Measurements from ENCODE around the gene RASA3. TPM values are rescaled to one million over a fixed set of nuclear protein-coding genes. Genes with fewer than 3 reads are reported as not detected.

RASA3 gene
- total and polyA plus RNA-seq, 2 of the 4 experiments (the other 2 are of a cell fraction), result 21.0 to 31.4 TPM

DNA sequence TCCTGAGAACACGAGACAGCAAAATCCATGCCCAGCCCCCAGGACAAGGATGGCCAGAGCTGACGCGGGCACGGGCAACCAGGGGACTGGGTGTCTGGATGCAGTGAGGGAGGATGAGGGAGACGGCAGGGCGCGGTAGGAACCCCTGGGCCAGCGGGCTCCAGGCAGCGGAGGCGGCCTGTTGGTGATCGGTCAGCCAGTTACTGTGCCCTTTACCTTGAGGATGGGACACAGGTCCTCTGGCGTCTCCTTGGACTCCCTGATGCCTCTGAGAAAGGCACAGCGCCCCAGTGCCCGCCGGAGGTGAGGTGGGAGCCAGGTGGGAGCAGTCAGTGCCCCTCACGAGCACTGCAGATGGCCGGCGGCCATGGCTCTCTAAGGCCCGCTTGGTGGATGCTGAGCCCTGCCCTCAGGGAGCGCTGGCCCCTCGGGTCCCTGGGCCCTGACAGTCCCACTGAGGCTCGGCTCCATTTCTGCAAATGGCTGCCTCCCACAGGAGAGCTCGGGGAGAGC is 189.8 kb downstream of the RASA3 start:
- Histone ChIP-seq H2AK5ac (ENCODE audit: low read depth, low read length) (peak overlapping the region; percentile 4; the same call in 1 of the 2 replicates), H2AK9ac (replicated peaks; ENCODE audit: low read depth, low read length, poor library complexity) (no peak overlapping the region), H2BK5ac (ENCODE audit: low read depth, low read length, poor library complexity, severe bottlenecking) (no peak overlapping the region), H2BK120ac (ENCODE audit: low read depth, low read length) (no peak overlapping the region), H3K56ac (ENCODE audit: extremely low read depth, insufficient read depth, low read length) (no peak overlapping the region), H3K4me2 (ENCODE audit: low read depth, low read length) (no peak overlapping the region), H4K91ac (ENCODE audit: insufficient read depth, low read depth, low read length) (no peak overlapping the region), H4K20me1 (ENCODE audit: insufficient read depth, low read length) (peaks cover 4% of the 10 kb centered on the region; the same call in 1 of the 2 replicates), H3K9me1 (ENCODE audit: insufficient read depth, low read length) (no peaks in the 10 kb centered on the region; the same call in 1 of the 2 replicates), H4K8ac (ENCODE audit: low read depth in 2 of 2, low read length in 2 of 2) (no peak overlapping the region), H3K14ac (replicated peaks; ENCODE audit: low read depth, low read length) (no peak overlapping the region), H3K27me3 (ENCODE audit: control insufficient read depth, insufficient read depth, low read length) (no peaks in the 10 kb centered on the region), H3K4me1 (ENCODE audit: control insufficient read depth, insufficient read depth, low read length) (peaks cover 7% of the 10 kb centered on the region; the same call in 1 of the 2 replicates), H4K5ac (ENCODE audit: low read depth, low read length) (no peak overlapping the region), H3K18ac (ENCODE audit: low read depth, low read length) (no peak overlapping the region), H3K36me3 (ENCODE audit: control insufficient read depth, insufficient read depth, low read length) (no peaks in the 10 kb centered on the region; the same call in 1 of the 2 replicates), H2BK20ac (ENCODE audit: low read depth, low read length) (no peak overlapping the region), H2BK15ac (ENCODE audit: low read depth, low read length) (no peak overlapping the region), H3K4ac (ENCODE audit: low read depth, low read length) (no peak overlapping the region), H3K79me1 (ENCODE audit: low read depth in 1 of 2, low read length in 2 of 2) (peaks cover 0 to 19% of the 10 kb centered on the region in 2 experiments; a peak in 2 of 4 replicates), H3K9ac (ENCODE audit: low read depth, low read length) (no peak overlapping the region), H3K4me3 (ENCODE audit: insufficient read depth, low read depth, low read length) (no peak overlapping the region), H3K27ac (ENCODE audit: insufficient read depth, low read length) (no peak overlapping the region), H3K9me3 (ENCODE audit: control insufficient read depth, insufficient read depth, low read length) (no peaks in the 10 kb centered on the region), H3K23ac (ENCODE audit: low read depth, low read length) (no peak overlapping the region), H2AFZ (replicated peaks; ENCODE audit: low read length, poor library complexity) (peak overlapping the region; percentile 58)
- CTCF ChIA-PET, result no interaction called here
- TF ChIP-seq, protein P1, sequence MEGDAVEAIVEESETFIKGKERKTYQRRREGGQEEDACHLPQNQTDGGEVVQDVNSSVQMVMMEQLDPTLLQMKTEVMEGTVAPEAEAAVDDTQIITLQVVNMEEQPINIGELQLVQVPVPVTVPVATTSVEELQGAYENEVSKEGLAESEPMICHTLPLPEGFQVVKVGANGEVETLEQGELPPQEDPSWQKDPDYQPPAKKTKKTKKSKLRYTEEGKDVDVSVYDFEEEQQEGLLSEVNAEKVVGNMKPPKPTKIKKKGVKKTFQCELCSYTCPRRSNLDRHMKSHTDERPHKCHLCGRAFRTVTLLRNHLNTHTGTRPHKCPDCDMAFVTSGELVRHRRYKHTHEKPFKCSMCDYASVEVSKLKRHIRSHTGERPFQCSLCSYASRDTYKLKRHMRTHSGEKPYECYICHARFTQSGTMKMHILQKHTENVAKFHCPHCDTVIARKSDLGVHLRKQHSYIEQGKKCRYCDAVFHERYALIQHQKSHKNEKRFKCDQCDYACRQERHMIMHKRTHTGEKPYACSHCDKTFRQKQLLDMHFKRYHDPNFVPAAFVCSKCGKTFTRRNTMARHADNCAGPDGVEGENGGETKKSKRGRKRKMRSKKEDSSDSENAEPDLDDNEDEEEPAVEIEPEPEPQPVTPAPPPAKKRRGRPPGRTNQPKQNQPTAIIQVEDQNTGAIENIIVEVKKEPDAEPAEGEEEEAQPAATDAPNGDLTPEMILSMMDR (conservative IDR thresholded peaks at IDR 0.05; ENCODE audit: low read depth, low read length), result no peak
- TF ChIP-seq MAZ (IDR thresholded peaks at IDR 0.05; ENCODE audit: borderline replicate concordance, low read depth, low read length), result no peak
- TF ChIP-seq NFE2L2 (IDR thresholded peaks at IDR 0.05; ENCODE audit: low read depth, low read length), result no peak
- TF ChIP-seq MAFK (IDR thresholded peaks at IDR 0.05; ENCODE audit: low read depth, low read length), result no peak
- TF ChIP-seq, protein P2, sequence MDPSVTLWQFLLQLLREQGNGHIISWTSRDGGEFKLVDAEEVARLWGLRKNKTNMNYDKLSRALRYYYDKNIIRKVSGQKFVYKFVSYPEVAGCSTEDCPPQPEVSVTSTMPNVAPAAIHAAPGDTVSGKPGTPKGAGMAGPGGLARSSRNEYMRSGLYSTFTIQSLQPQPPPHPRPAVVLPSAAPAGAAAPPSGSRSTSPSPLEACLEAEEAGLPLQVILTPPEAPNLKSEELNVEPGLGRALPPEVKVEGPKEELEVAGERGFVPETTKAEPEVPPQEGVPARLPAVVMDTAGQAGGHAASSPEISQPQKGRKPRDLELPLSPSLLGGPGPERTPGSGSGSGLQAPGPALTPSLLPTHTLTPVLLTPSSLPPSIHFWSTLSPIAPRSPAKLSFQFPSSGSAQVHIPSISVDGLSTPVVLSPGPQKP (IDR thresholded peaks at IDR 0.05; ENCODE audit: borderline replicate concordance, low read depth, low read length), result no peak
- TF ChIP-seq, protein P3, sequence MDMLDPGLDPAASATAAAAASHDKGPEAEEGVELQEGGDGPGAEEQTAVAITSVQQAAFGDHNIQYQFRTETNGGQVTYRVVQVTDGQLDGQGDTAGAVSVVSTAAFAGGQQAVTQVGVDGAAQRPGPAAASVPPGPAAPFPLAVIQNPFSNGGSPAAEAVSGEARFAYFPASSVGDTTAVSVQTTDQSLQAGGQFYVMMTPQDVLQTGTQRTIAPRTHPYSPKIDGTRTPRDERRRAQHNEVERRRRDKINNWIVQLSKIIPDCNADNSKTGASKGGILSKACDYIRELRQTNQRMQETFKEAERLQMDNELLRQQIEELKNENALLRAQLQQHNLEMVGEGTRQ (IDR thresholded peaks at IDR 0.05; ENCODE audit: low read depth, low read length), result no peak
- TF ChIP-seq RAD21 (IDR thresholded peaks at IDR 0.05; ENCODE audit: low read length), result no peak
- TF ChIP-seq RFX5 (IDR thresholded peaks at IDR 0.05; ENCODE audit: low read depth, low read length), result no peak
- TF ChIP-seq SMC3 (IDR thresholded peaks at IDR 0.05; ENCODE audit: low read depth, low read length), result no peak
- no peak for TF ChIP-seq MXI1 (IDR thresholded peaks at IDR 0.05; ENCODE audit: borderline replicate concordance, low read depth, low read length)
- TF ChIP-seq RCOR1 (IDR thresholded peaks at IDR 0.05; ENCODE audit: insufficient replicate concordance, low read length), result no peak
- no peak for TF ChIP-seq FOS (IDR thresholded peaks at IDR 0.05; ENCODE audit: low read depth, low read length)
- no peak for TF ChIP-seq CEBPB (IDR thresholded peaks at IDR 0.05; ENCODE audit: low read depth, low read length)
- no peak for TF ChIP-seq BHLHE40 (IDR thresholded peaks at IDR 0.05; ENCODE audit: low read depth, low read length)
- TF ChIP-seq POLR2A (IDR thresholded peaks at IDR 0.05; ENCODE audit: low read depth, low read length), result no peak
- no peak for TF ChIP-seq CHD1 (IDR thresholded peaks at IDR 0.05; ENCODE audit: low read depth, low read length)
- intact Hi-C loops (cut with micrococcal nuclease), result no loop called here
- in situ Hi-C loops (cut with MboI; ENCODE audit: low sequenced_read_pairs), result no loop called here
- POLR2A ChIA-PET (ENCODE audit: unreplicated experiment), result no interaction called here
- DNase-seq (no peak), ATAC-seq (ENCODE audit: low read depth) (no peak)
- no TSS peak for BruUV-seq (replicated peaks)
- dilution Hi-C loops (cut with HindIII; ENCODE audit: low sequenced_read_pairs, unreplicated experiment), result no loop called here
- WGBS, 2 experiments (ENCODE audit: extremely low coverage in 2 of 2, insufficient read length in 1 of 2), result 97% methylated on average over 13 of the region's 23 CpGs; no CpG with 5 or more reads in 1 of the 2 experiments

Measured in IMR-90 (cell line).